Cardiac fibroblast (primary cell): ENCODE results near the gene RPL27A.

Experiments
- DNase-seq, 2 donors: peaks; one replicate each; pipeline versions ENCODE4 v3.0.0 to v3.0.0-alpha.2; 2010; ENCODE audit warnings: low read depth in 2 of 2
- H3K4me3 ChIP-seq, 2 donors: replicated peaks in 1 of 2; 1 replicate in 1 of 2; 2 replicates in 1 of 2; pipeline ENCODE4 v1.5.1; 2011; ENCODE audit warnings: low read depth in 2 of 2, low read length in 2 of 2, mild to moderate bottlenecking in 2 of 2, moderate library complexity in 1 of 2
- CTCF ChIP-seq: IDR thresholded peaks from one replicate; pipeline ENCODE4 v1.5.1; 2011; ENCODE audit warnings: low read depth, mild to moderate bottlenecking, low read length, inconsistent platforms

The RPL27A gene

GRCh38 chr11:8723711-8724110, 41.1 kb downstream of the RPL27A start:
- no peak overlapping the region for H3K4me3 ChIP-seq
- no peak for TF ChIP-seq CTCF
- DNase-seq, result no peak

GRCh38 chr11:8724682-8725081, 42.1 kb downstream of the RPL27A start:
- no peak for DNase-seq
- H3K4me3 ChIP-seq, result no peak overlapping the region
- no peak for TF ChIP-seq CTCF

GRCh38 chr11:8726395-8726794, 43.8 kb downstream of the RPL27A start:
- TF ChIP-seq CTCF, result no peak
- DNase-seq, result no peak
- no peak overlapping the region for H3K4me3 ChIP-seq

- no peak for TF ChIP-seq CTCF
- H3K4me3 ChIP-seq, result no peak overlapping the region
- DNase-seq, result no peak
These were observed 46.0 kb downstream of the RPL27A start for GRCh38 chr11:8728563-8728962.

GRCh38 chr11:8729067-8729466, 46.5 kb downstream of the RPL27A start:
- H3K4me3 ChIP-seq, result no peak overlapping the region
- DNase-seq, result no peak
- TF ChIP-seq CTCF, result no peak

GRCh38 chr11:8729837-8730696, 47.5 kb downstream of the RPL27A start:
- DNase-seq, result no peak
- no peak overlapping the region for H3K4me3 ChIP-seq
- no peak for TF ChIP-seq CTCF

- no peak overlapping the region for H3K4me3 ChIP-seq
- TF ChIP-seq CTCF, result no peak
- DNase-seq, result no peak
These were observed 48.1 kb downstream of the RPL27A start for GRCh38 chr11:8730697-8731020.
